Middle frontal gyrus (tissue), 1 donor: ENCODE data around the gene SLC12A5.

Source experiments
- DNase-seq: peaks from one replicate; pipeline ENCODE4 v3.0.0-alpha.2; 2015; ENCODE audit warnings: low spot score; ENCODE audit errors: extremely low spot score

The SLC12A5 gene

GRCh38 chr20:46025376-46025783 is 3.6 kb upstream of the SLC12A5 start:
- no peak for DNase-seq

- no peak for DNase-seq
These were observed 1.7 kb upstream of the SLC12A5 start for GRCh38 chr20:46027245-46027853.

- DNase-seq = no peak
These were observed 905 bp upstream of the SLC12A5 start for GRCh38 chr20:46028110-46028509.

GRCh38 chr20:46030284-46031013 is 1.4 kb downstream of the SLC12A5 start:
- DNase-seq = no peak

- no peak for DNase-seq
These were observed 2.1 kb downstream of the SLC12A5 start for GRCh38 chr20:46031014-46031569.

GRCh38 chr20:46031701-46032254 is 2.8 kb downstream of the SLC12A5 start:
- no peak for DNase-seq

- DNase-seq = no peak
These were observed 5.0 kb downstream of the SLC12A5 start for GRCh38 chr20:46034039-46034438.

GRCh38 chr20:46035253-46035652 is 6.2 kb downstream of the SLC12A5 start:
- no peak for DNase-seq

- DNase-seq = no peak
These were observed 6.7 kb downstream of the SLC12A5 start for GRCh38 chr20:46035713-46036112.

GRCh38 chr20:46036370-46036769 is 7.4 kb downstream of the SLC12A5 start:
- DNase-seq = no peak

- no peak for DNase-seq
These were observed 8.0 kb downstream of the SLC12A5 start for GRCh38 chr20:46037036-46037435.

- no peak for DNase-seq
These were observed 12.0 kb downstream of the SLC12A5 start for GRCh38 chr20:46040902-46041535.

- DNase-seq = no peak
These were observed 14.5 kb downstream of the SLC12A5 start for GRCh38 chr20:46043556-46043955.

GRCh38 chr20:46044896-46045295 is 15.9 kb downstream of the SLC12A5 start:
- DNase-seq = no peak

- no peak for DNase-seq
These were observed 17.7 kb downstream of the SLC12A5 start for GRCh38 chr20:46046588-46047310.

- no peak for DNase-seq
These were observed 18.8 kb downstream of the SLC12A5 start for GRCh38 chr20:46047821-46048220.

- DNase-seq = no peak
These were observed 20.2 kb downstream of the SLC12A5 start for GRCh38 chr20:46049190-46049589.

- DNase-seq = no peak
These were observed 20.8 kb downstream of the SLC12A5 start for GRCh38 chr20:46049815-46050214.

- no peak for DNase-seq
These were observed 21.4 kb downstream of the SLC12A5 start for GRCh38 chr20:46050444-46050843.

- no peak for DNase-seq
These were observed 21.9 kb downstream of the SLC12A5 start for GRCh38 chr20:46050885-46051284.

GRCh38 chr20:46051556-46052308 is 22.7 kb downstream of the SLC12A5 start:
- DNase-seq = no peak
